DND-41 (cell line): ENCODE results near the gene IGF2BP3.
A peak's percentile ranks its signal among the peaks of the same experiment; 100 is the strongest.
"Not testable (repeated sequence)": the region's sequence is repeated elsewhere in the genome, so short reads cannot be mapped to it uniquely, and the experiment has no call there.

Source experiments
- ATAC-seq: fragments of 200-7000 bp; cut with Tn5 transposase; 3 replicates; pipeline ENCODE4 v1.9.1; 2021; ENCODE audit warnings: low read depth; ENCODE audit not compliant: insufficient read depth
- DNase-seq: peaks from one replicate; pipeline ENCODE4 v3.0.0-alpha.2; 2020
- H2AFZ ChIP-seq: 2 replicates; pipeline ENCODE4 v1.6.0; 2012; ENCODE audit warnings: low read depth, low read length
- H3K27ac ChIP-seq: 2 replicates; pipeline ENCODE4 v1.5.1; 2012; ENCODE audit warnings: low read length, inconsistent platforms
- H3K27me3 ChIP-seq: fragments of 200-600 bp; sonication (generic); 2 replicates; pipeline ENCODE4 v1.6.0; 2012; ENCODE audit warnings: low read length, mild to moderate bottlenecking, inconsistent platforms; ENCODE audit not compliant: insufficient read depth, poor library complexity
- H3K36me3 ChIP-seq: 2 replicates; pipeline ENCODE4 v1.5.1; 2012; ENCODE audit warnings: low read length, inconsistent platforms; ENCODE audit not compliant: insufficient read depth
- H3K4me1 ChIP-seq: 2 replicates; pipeline ENCODE4 v1.5.1; 2012; ENCODE audit warnings: mild to moderate bottlenecking, low read length; ENCODE audit not compliant: insufficient read depth
- H3K4me2 ChIP-seq: 2 replicates; pipeline ENCODE4 v1.6.0; 2012; ENCODE audit warnings: mild to moderate bottlenecking, moderate library complexity, low read length, inconsistent platforms; ENCODE audit not compliant: insufficient read depth
- H3K4me3 ChIP-seq, 2 experiments: fragments of 200-600 bp in 1 of 2; shearing (Covaris generic) in 1 of 2; 2 replicates each; pipeline ENCODE4 v1.5.1; 2012 to 2016; ENCODE audit warnings: inconsistent platforms in 2 of 2, low read length in 2 of 2, mild to moderate bottlenecking in 2 of 2, low read depth in 1 of 2, moderate library complexity in 1 of 2
- H3K79me2 ChIP-seq: 2 replicates; pipeline ENCODE4 v1.6.0; 2012; ENCODE audit warnings: low read length, inconsistent platforms; ENCODE audit not compliant: insufficient read depth
- H3K9ac ChIP-seq: 2 replicates; pipeline ENCODE4 v1.6.0; 2012; ENCODE audit warnings: low read depth, mild to moderate bottlenecking, inconsistent platforms, low read length, moderate library complexity
- H3K9me3 ChIP-seq: 2 replicates; pipeline ENCODE4 v1.5.1; 2012; ENCODE audit warnings: low read length, moderate library complexity, mild to moderate bottlenecking, inconsistent platforms; ENCODE audit not compliant: insufficient read depth, severe bottlenecking
- H4K20me1 ChIP-seq: 2 replicates; pipeline ENCODE4 v1.6.0; 2012; ENCODE audit warnings: low read length; ENCODE audit not compliant: insufficient read depth
- EZH2 ChIP-seq: IDR thresholded peaks from 3 replicates; pipeline ENCODE4 v1.6.1; 2012; ENCODE audit warnings: borderline replicate concordance, low read depth, mild to moderate bottlenecking, moderate library complexity, low read length, inconsistent platforms; ENCODE audit not compliant: severe bottlenecking
- TF ChIP-seq, protein P1 (sequence below): IDR thresholded peaks from 2 replicates; pipeline ENCODE4 v1.5.1; 2012; ENCODE audit warnings: borderline replicate concordance, low read length, moderate library complexity, mild to moderate bottlenecking; ENCODE audit not compliant: poor library complexity, severe bottlenecking; ENCODE audit errors: extremely low read depth

Gene IGF2BP3

DNA sequence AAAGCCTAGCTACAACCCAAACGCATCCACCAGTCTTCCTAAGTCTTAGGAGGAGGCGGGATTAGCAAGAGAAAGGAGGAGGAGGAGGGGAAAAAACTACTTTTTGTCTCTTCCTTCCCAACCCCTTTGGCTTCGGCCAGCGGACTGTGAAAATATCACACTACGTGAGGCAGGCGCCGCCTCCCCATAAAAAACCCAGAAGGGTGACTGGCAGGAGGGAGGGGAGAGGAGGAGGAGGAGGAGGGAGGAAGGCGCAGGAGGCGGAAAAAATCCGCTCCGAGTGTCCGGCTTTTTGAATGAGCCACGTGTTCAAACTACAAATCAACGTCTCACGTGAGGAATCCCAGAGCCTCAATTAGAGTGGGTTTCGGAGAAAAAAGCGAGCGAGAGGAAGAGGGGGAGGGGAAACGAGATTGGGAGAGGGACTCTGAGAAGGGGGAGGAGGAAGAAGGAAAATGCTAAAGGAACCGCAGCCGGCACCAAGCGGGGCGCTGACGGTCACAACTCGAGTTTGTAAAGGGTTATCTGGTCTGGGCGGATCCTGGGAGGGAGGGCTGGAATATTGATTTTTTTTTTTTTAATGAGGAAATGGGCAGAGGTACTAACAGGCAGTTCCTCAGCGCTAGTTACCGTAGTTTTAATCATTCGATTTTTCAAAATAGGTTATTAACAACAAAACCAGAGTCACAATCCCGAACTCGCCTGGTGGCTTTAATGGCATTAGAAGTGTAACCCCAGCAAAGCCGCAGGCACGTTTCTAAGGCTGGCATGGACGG is at the start of gene IGF2BP3:
IGF2BP3 (minus strand) TSS at position 162 of the 776 bp plus-strand sequence. CDS start 381 bp downstream, outside the sequence.
- H2AFZ ChIP-seq, result peak within 1 kb of the TSS; percentile 81
- no peaks in the 10 kb centered on the region for H3K79me2 ChIP-seq
- peak within 1 kb of the TSS; percentile 92 for H3K4me2 ChIP-seq
- peak; percentile 79 for DNase-seq
- H3K27ac ChIP-seq, result peak within 1 kb of the TSS; percentile 70
- H3K9me3 ChIP-seq, result no peaks in the 10 kb centered on the region
- TF ChIP-seq, protein P1, sequence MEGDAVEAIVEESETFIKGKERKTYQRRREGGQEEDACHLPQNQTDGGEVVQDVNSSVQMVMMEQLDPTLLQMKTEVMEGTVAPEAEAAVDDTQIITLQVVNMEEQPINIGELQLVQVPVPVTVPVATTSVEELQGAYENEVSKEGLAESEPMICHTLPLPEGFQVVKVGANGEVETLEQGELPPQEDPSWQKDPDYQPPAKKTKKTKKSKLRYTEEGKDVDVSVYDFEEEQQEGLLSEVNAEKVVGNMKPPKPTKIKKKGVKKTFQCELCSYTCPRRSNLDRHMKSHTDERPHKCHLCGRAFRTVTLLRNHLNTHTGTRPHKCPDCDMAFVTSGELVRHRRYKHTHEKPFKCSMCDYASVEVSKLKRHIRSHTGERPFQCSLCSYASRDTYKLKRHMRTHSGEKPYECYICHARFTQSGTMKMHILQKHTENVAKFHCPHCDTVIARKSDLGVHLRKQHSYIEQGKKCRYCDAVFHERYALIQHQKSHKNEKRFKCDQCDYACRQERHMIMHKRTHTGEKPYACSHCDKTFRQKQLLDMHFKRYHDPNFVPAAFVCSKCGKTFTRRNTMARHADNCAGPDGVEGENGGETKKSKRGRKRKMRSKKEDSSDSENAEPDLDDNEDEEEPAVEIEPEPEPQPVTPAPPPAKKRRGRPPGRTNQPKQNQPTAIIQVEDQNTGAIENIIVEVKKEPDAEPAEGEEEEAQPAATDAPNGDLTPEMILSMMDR, result no peak
- TF ChIP-seq EZH2, result no peak
- H3K4me1 ChIP-seq, result peaks cover 18% of the 10 kb centered on the region
- no peaks in the 10 kb centered on the region for H3K36me3 ChIP-seq
- peak; percentile 48 for ATAC-seq
- H3K4me3 ChIP-seq, result peak within 1 kb of the TSS; percentile 34 to 60; a peak in 3 of 4 replicates
- no peaks in the 10 kb centered on the region for H4K20me1 ChIP-seq
- peak within 1 kb of the TSS; percentile 60 for H3K9ac ChIP-seq
- peaks cover 2% of the 10 kb centered on the region for H3K27me3 ChIP-seq

DNA sequence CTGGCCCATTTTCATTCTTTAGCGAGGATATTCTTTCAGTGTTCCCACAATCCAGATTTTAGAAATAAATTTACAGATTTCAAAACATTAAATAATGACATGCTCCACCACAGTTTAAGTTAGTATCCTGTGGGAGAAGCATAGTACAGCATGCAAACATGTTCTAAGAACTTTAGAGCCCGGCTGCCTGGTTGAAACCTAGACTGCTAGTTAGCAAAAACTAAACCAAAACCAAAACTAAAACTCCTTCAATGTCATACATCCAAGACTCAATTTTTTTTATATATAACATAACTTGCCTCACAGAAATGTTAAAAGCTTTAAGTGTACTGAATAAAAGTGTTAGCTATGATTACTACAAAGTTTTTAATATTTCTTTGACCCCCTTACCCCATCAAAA is 44.5 kb upstream of the IGF2BP3 start:
- Histone ChIP-seq H3K4me1 (no peaks in the 10 kb centered on the region), H4K20me1 (peaks cover 45% of the 10 kb centered on the region), H3K79me2 (peaks cover 84% of the 10 kb centered on the region), H3K9me3 (no peaks in the 10 kb centered on the region), H3K27me3 (no peaks in the 10 kb centered on the region), H3K36me3 (peaks cover 92% of the 10 kb centered on the region), H3K4me2 (no peak overlapping the region), H2AFZ (no peak overlapping the region), H3K4me3 (no peak overlapping the region), H3K27ac (no peak overlapping the region), H3K9ac (no peak overlapping the region)
- DNase-seq, result no peak
- TF ChIP-seq, protein P1, result no peak
- TF ChIP-seq EZH2, result no peak
- ATAC-seq, result no peak

DNA sequence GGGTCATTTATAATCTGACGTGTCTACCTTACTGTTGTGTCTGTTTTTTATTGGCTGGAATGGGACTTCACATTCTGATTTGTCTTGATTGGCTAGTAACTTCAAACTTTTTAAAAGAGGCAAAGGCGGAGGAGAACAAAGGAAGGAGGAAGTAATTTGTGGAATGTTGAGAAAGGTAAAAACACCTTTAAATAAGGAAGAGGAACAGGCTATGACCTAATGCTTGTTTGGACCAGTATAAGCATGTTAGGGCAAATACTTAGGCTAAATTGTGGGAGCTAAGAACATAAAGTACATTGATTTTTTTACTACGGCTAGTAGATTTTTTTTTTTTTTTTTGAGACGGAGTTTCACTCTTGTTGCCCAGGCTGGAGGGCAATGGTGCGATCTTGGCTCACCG is 43.5 kb upstream of the IGF2BP3 start:
- not testable (repeated sequence) for H3K4me3 ChIP-seq, H3K4me1 ChIP-seq, H3K4me2 ChIP-seq, ATAC-seq, H3K9ac ChIP-seq, H3K27me3 ChIP-seq, H3K27ac ChIP-seq, H3K9me3 ChIP-seq, DNase-seq, H2AFZ ChIP-seq
- peaks cover 92% of the 10 kb centered on the region for H3K36me3 ChIP-seq
- H4K20me1 ChIP-seq, result peaks cover 41% of the 10 kb centered on the region
- peaks cover 84% of the 10 kb centered on the region for H3K79me2 ChIP-seq

DNA sequence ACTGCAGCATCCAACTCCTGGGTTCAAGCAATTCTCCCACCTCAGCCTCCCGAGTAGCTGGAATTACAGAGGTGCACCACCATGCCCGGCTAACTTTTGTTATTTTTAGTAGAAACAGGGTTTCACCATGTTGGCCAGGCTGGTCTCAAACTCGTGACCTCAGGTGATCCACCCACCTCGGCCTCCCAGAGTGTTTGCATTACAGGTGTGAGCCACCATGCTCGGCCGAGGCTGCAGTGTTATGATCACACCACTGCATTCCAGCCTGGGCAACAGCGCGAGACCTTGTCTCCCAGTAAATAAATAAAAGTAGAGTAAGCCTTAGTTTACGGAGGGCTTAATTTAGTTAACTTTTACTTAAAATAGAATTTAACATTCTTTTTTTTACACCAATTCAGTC is 23.7 kb upstream of the IGF2BP3 start:
- Histone ChIP-seq H3K4me1 (no peaks in the 10 kb centered on the region), H3K9ac (no peak overlapping the region)

More for the DNA sequence above, 23.7 kb upstream of the IGF2BP3 start:
- Histone ChIP-seq H4K20me1 (no peaks in the 10 kb centered on the region), H3K27me3 (no peaks in the 10 kb centered on the region), H3K27ac (no peak overlapping the region), H3K79me2 (no peaks in the 10 kb centered on the region), H3K4me3 (no peak overlapping the region), H3K9me3 (no peaks in the 10 kb centered on the region), H3K36me3 (no peaks in the 10 kb centered on the region), H2AFZ (no peak overlapping the region), H3K4me2 (no peak overlapping the region)
- ATAC-seq (no peak), DNase-seq (no peak)
- TF ChIP-seq, protein P1, result no peak
- no peak for TF ChIP-seq EZH2
